K562 (cell line): ENCODE measurements around the gene COL7A1. TPM values are rescaled to one million over a fixed set of nuclear protein-coding genes. Genes with fewer than 3 reads are reported as not detected.
A peak's percentile ranks its signal among the peaks of the same experiment; 100 is the strongest.

Source experiments
- CBFA2T3 ChIP-seq: fragments of 450-650 bp; IDR thresholded peaks from 2 replicates; pipeline ENCODE4 v1.6.1; 2017
- CCAR2 ChIP-seq: fragments of 200-400 bp; formaldehyde crosslinking; IDR thresholded peaks from 2 replicates; pipeline ENCODE4 v1.6.1; 2017; ENCODE audit warnings: mild to moderate bottlenecking, low read depth, low read length
- CREBBP ChIP-seq: IDR thresholded peaks from one replicate; pipeline ENCODE4 v1.6.1; 2012; ENCODE audit warnings: low read depth, mild to moderate bottlenecking, control low read depth, inconsistent platforms, low read length
- FIP1L1 ChIP-seq: fragments of 200-400 bp; formaldehyde crosslinking; IDR thresholded peaks from 2 replicates; pipeline ENCODE4 v1.6.1; 2018; ENCODE audit warnings: mild to moderate bottlenecking, low read depth, low read length; ENCODE audit not compliant: poor library complexity, severe bottlenecking
- FOXJ2 ChIP-seq: fragments of 200-800 bp; sonication (Bioruptor generic); IDR thresholded peaks from 2 replicates; pipeline ENCODE4 v1.6.1; 2016; ENCODE audit warnings: missing genetic modification characterization, missing compliant biosample characterization
- GATAD2B ChIP-seq: fragments of 450-650 bp; IDR thresholded peaks from 2 replicates; pipeline ENCODE4 v1.6.1; 2017; ENCODE audit warnings: mild to moderate bottlenecking, borderline replicate concordance
- HNRNPK ChIP-seq: fragments of 200-400 bp; formaldehyde crosslinking; IDR thresholded peaks from one replicate; pipeline ENCODE4 v1.6.1; 2018; ENCODE audit warnings: mild to moderate bottlenecking, low read depth, low read length; ENCODE audit not compliant: poor library complexity, severe bottlenecking
- JUN ChIP-seq, 2 experiments: sonication (generic) in 1 of 2; formaldehyde crosslinking in 1 of 2; IDR thresholded peaks; 2 replicates each; pipeline versions ENCODE4 v1.6.1 to v1.8.0; 2012 to 2022; ENCODE audit warnings: borderline replicate concordance in 2 of 2, mild to moderate bottlenecking in 2 of 2, improper control_type of control experiment in 1 of 2, low read depth in 1 of 2, low read length in 1 of 2, missing genetic modification reagents in 1 of 2
- KAT2B ChIP-seq: IDR thresholded peaks from one replicate; pipeline ENCODE4 v1.6.1; 2012; ENCODE audit warnings: low read depth, mild to moderate bottlenecking, control low read depth, inconsistent platforms, low read length, moderate library complexity
- MYNN ChIP-seq, 2 experiments: sonication (generic); formaldehyde crosslinking in 1 of 2; IDR thresholded peaks; 2 replicates each; pipeline versions ENCODE4 v1.5.0 to v1.6.1; 2016 to 2020; ENCODE audit warnings: antibody characterized with exemption in 1 of 2, missing genetic modification reagents in 1 of 2
- NFYB ChIP-seq: IDR thresholded peaks from 2 replicates; pipeline ENCODE4 v1.6.1; 2011; ENCODE audit warnings: mild to moderate bottlenecking, moderate library complexity; ENCODE audit not compliant: insufficient read length; ENCODE audit errors: extremely low read depth
- NR1H2 ChIP-seq: sonication (generic); formaldehyde crosslinking; IDR thresholded peaks from 2 replicates; pipeline ENCODE4 v1.4.0; 2020; ENCODE audit warnings: mild to moderate bottlenecking, missing genetic modification reagents
- PURB ChIP-seq: sonication (generic); formaldehyde crosslinking; IDR thresholded peaks from 2 replicates; pipeline ENCODE4 v1.9.0; 2021; ENCODE audit warnings: low read depth, mild to moderate bottlenecking, missing genetic modification reagents
- TEAD4 ChIP-seq, 2 experiments: sonication (generic) in 1 of 2; formaldehyde crosslinking in 1 of 2; IDR thresholded peaks; 2 replicates each; pipeline versions ENCODE4 v1.6.1 to v1.8.0; 2012 to 2022; ENCODE audit warnings: borderline replicate concordance in 1 of 2, inconsistent platforms in 1 of 2, low read length in 1 of 2, mild to moderate bottlenecking in 1 of 2, missing genetic modification reagents in 1 of 2
- XRCC4 ChIP-seq: IDR thresholded peaks from one replicate; pipeline ENCODE4 v1.6.1; 2011; ENCODE audit not compliant: insufficient read depth, insufficient read length; ENCODE audit errors: extremely low read depth
- ZBED1 ChIP-seq: IDR thresholded peaks from 2 replicates; pipeline ENCODE4 v1.6.1; 2014
- ZBTB11 ChIP-seq, 3 experiments: fragments of 200-800 bp in 1 of 3; fragments of 250-450 bp in 1 of 3; fragments of 450-650 bp in 1 of 3; sonication (Bioruptor Pico) in 1 of 3; sonication (Bioruptor generic) in 1 of 3; formaldehyde crosslinking in 1 of 3; IDR thresholded peaks; 2 replicates each; pipeline versions ENCODE4 v1.6.1 to v1.8.0; 2016 to 2022; ENCODE audit warnings: mild to moderate bottlenecking in 2 of 3, missing genetic modification characterization in 2 of 3, missing compliant biosample characterization in 1 of 3, moderate library complexity in 1 of 3
- ZKSCAN1 ChIP-seq: fragments of 150-350 bp; IDR thresholded peaks from 2 replicates; pipeline ENCODE4 v1.6.1; 2016; ENCODE audit warnings: low read depth, low read length
- ZNF175 ChIP-seq: fragments of 200-800 bp; sonication (Bioruptor generic); IDR thresholded peaks from 2 replicates; pipeline ENCODE4 v1.6.1; 2016; ENCODE audit warnings: low read depth, mild to moderate bottlenecking, missing genetic modification characterization, missing compliant biosample characterization
- ZNF263 ChIP-seq: sonication (generic); formaldehyde crosslinking; IDR thresholded peaks from 2 replicates; pipeline ENCODE4 v1.8.0; 2022; ENCODE audit warnings: mild to moderate bottlenecking, missing genetic modification reagents, borderline replicate concordance
- ZNF408 ChIP-seq: fragments of 250-450 bp; sonication (Bioruptor Pico); IDR thresholded peaks from 2 replicates; pipeline ENCODE4 v1.4.0; 2020; ENCODE audit warnings: low read depth, mild to moderate bottlenecking, moderate library complexity
- ZNF551 ChIP-seq: fragments of 250-450 bp; sonication (Bioruptor Pico); IDR thresholded peaks from 2 replicates; pipeline ENCODE4 v1.5.0; 2021; ENCODE audit warnings: mild to moderate bottlenecking, moderate library complexity
- ZNF780A ChIP-seq: fragments of 250-450 bp; sonication (Bioruptor Pico); IDR thresholded peaks from 2 replicates; pipeline ENCODE4 v1.5.0; 2021; ENCODE audit warnings: mild to moderate bottlenecking
- polyA plus RNA-seq, 8 experiments: library from polyadenylated mRNA; depleted of rRNA in 4 of 8; stranded (reverse) in 5 of 8; unstranded in 3 of 8; fragments of >200 nt; fragmentation: Nextera tagmentation in 2 of 8; fragmentation: Illumina TruSeq in 1 of 8; extraction: Ambion mirVana in 2 of 8; extraction: Trizol in 1 of 8; gene quantifications; 2 replicates each; pipeline versions ENCODE4 v1.2.1 to v1.2.3, GENCODE V29; 2011 to 2014; ENCODE audit warnings: inconsistent platforms in 1 of 8, missing spikeins in 1 of 8
- total RNA-seq, 7 experiments: library from RNA; depleted of rRNA in 6 of 7; stranded (reverse); fragments of >200 nt in 6 of 7; fragmentation: Illumina TruSeq in 2 of 7; extraction: Trizol in 2 of 7; gene quantifications; 2 replicates each; pipeline versions ENCODE4 v1.2.1 to v1.2.3, GENCODE V29; 2011 to 2021; ENCODE audit warnings: low replicate concordance in 1 of 7

COL7A1 gene
- total and polyA plus RNA-seq, 9 of the 15 experiments (the other 6 are each of a cell fraction or from before 2014, with no cell fraction given) = 0.09 to 0.66 (median 0.35) TPM; not detected in 3

GRCh38 chr3:48635222-48636021, 40.3 kb upstream of the COL7A1 start, which contains the start of gene SLC26A6 (continued):
- TF ChIP-seq ZBTB11 (CRISPR knock-in tag; IDR thresholded peaks at IDR 0.05) (no peak), HNRNPK (peak; percentile 44), ZNF780A (CRISPR knock-in tag) (no peak), FOXJ2 (tag) (no peak), GATAD2B (0 out of 2 replicates have a peak, but pooled peaks have one; percentile 38), CBFA2T3 (no peak), ZNF263 (CRISPR knock-in tag) (no peak; the same call in 1 of the 2 replicates), NR1H2 (CRISPR knock-in tag) (no peak), CCAR2 (no peak), PURB (CRISPR knock-in tag) (no peak), XRCC4 (no peak), KAT2B (no peak), MYNN (IDR thresholded peaks at IDR 0.05) (no peak), MYNN (CRISPR knock-in tag; IDR thresholded peaks at IDR 0.05) (no peak), ZKSCAN1 (no peak), ZNF175 (CRISPR knock-in tag) (no peak), ZNF551 (CRISPR knock-in tag) (no peak), ZBED1 (0 out of 2 replicates have a peak, but pooled peaks have one; percentile 48), NFYB (peak; percentile 88), FIP1L1 (no peak), CREBBP (no peak), TEAD4 (IDR thresholded peaks at IDR 0.05; ENCODE audit: low read length) (no peak), TEAD4 (CRISPR knock-in tag; IDR thresholded peaks at IDR 0.05; ENCODE audit: borderline replicate concordance) (no peak), JUN (IDR thresholded peaks at IDR 0.05; ENCODE audit: borderline replicate concordance, low read depth, low read length) (no peak), JUN (CRISPR knock-in tag; IDR thresholded peaks at IDR 0.05; ENCODE audit: borderline replicate concordance) (no peak), ZNF408 (CRISPR knock-in tag) (no peak)
